HG03139 (cell line): ENCODE results near the gene ERICH6B.

ENCODE experiments used
- ATAC-seq: cut with Tn5 transposase; IDR thresholded peaks from one replicate; pipeline ENCODE4 v1.9.1; 2021; ENCODE audit not compliant: unreplicated experiment

Gene ERICH6B

GRCh38 chr13:45508776-45509175, 106.8 kb downstream of the ERICH6B start:
- ATAC-seq = no peak

DNA sequence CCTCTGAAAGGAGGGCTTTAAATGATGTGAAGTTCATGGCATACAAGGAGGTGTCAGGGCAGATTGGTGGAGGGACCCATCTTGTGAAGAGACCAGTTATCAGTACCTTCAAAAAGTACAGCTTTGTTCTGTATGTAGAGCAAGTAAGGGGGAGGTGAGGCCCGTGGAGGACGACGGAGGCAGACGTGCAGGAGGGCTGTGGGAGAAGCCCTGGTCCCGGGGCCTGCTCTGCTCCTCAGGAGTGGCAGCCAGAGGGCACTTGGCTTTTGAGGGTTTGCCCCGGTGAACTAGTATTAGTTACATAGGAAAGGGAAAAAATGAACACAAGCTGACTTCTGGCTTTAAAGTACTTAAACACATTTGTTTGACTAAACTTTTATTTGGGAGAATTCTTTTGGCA, 108.7 kb downstream of the ERICH6B start:
- ATAC-seq = no peak

DNA sequence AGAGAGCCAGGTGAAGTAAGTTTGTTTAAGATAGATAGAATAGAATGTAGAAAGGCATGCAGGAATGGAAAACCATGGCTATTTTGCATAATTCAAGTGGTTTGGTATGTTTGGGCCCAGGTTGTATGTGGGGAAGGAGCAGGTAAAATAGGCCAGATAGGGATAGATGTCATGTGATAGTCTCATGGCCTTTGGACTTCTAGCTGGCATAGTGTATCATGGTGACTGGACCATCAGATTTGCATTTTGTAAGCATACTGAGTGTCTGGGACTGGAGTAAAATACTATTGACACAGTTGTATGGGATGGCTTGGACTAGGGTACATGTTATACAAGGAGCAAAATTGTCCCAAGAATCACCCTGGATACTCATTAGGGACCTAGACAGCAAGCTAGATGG, 111.9 kb downstream of the ERICH6B start:
- ATAC-seq = no peak

- no peak for ATAC-seq
These were observed 114.4 kb downstream of the ERICH6B start for GRCh38 chr13:45501175-45501526.

DNA sequence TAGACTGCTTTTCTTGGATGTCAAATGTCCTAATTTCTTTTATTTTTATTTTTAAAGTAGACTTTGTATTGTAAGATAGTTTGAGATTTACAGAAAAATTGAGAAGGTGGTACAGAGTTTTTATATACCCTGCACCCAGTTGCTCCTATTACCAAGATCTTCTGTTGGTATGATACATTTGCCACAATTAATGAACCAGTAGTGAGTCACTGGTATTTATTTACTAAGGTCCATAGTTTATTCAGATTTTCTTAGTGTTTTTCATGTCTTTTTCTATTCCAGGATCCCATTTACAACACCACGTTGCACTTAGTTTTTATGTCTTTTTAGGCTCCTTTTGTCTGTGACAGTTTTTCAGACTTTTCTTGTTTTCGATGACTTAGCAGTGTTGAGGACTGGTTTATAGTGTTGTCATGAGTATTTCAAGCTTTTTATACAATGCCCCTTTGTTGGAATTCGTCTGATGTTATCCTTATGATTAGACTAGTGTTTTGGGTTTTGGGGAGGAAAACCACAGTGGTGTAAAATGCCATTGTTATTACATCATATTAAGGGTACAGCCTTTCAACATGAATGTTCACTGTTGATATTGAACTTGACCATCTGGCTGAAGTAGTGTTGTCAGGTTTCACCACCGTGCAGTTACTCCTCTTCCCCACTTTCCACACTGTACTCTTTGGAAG, 114.9 kb downstream of the ERICH6B start:
- no peak for ATAC-seq

DNA sequence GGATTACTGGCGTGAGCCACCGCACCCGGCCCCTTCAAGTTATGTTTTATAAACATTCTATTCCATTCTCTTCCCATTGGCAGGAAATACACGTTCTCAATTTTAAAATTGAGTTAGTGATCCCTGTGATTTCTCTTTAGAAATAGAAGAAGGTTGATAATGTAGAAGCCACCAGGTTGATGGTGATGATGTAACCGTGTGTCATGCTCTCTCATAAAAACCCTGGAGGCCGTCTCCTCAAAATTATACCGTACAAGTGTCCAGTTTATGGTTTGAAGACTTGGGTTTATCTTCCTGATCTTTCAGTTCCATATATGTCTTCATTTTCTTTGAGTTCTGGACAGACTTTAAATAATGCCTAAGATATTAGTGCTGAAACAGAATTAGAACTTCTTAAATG, 118.6 kb downstream of the ERICH6B start:
- no peak for ATAC-seq

GRCh38 chr13:45492538-45492937, 123.0 kb downstream of the ERICH6B start:
- no peak for ATAC-seq
